Endothelial cell of umbilical vein (primary cell): ENCODE results near the gene CCDC85A. TPM values are rescaled to one million over a fixed set of nuclear protein-coding genes. Genes with fewer than 3 reads are reported as not detected.
A peak's percentile ranks its signal among the peaks of the same experiment; 100 is the strongest.

Experiments
- BruUV-seq: library from RNA; stranded (reverse); fragments of 400-500 nt; replicated peaks from 2 replicates; lab custom pipeline; 2021; lab: Mats Ljungman, UMichigan
- CTCF ChIA-PET: fragments of 300-600, 350-600 bp; sonication (Branson Sonifier 250); formaldehyde crosslinking; loops from one replicate; lab custom pipeline; 2021; ENCODE audit warnings: antibody characterized with exemption, inconsistent platforms; lab: Charles Lee
- POLR2A ChIA-PET: fragments of 300-600, 350-600 bp; sonication (Branson Sonifier 250); formaldehyde crosslinking; loops from one replicate; lab custom pipeline; 2021; ENCODE audit warnings: antibody characterized with exemption, inconsistent platforms; lab: Charles Lee
- DNase-seq: peaks from one replicate; pipeline ENCODE4 v3.0.0-alpha.2; 2011; ENCODE audit warnings: low read depth, low spot score
- FAIRE-seq: peaks from 2 replicates; lab custom pipeline; 2011; peaks lifted over from hg19 to GRCh38; lab: Jason Lieb, UNC
- H2AFZ ChIP-seq: 2 replicates; pipeline ENCODE4 v1.6.0; 2012; ENCODE audit warnings: low read depth, low read length, control low read depth, inconsistent platforms
- H3K27ac ChIP-seq: 2 replicates; pipeline ENCODE4 v1.5.1; 2011; ENCODE audit warnings: low read depth, mild to moderate bottlenecking, control low read depth, low read length, moderate library complexity; ENCODE audit not compliant: insufficient read depth
- H3K27me3 ChIP-seq, 2 experiments: 2 replicates each; pipeline versions ENCODE4 v1.6.0 to v1.6.1; 2011; ENCODE audit warnings: low read length in 2 of 2, mixed read lengths in 1 of 2; ENCODE audit not compliant: control insufficient read depth in 2 of 2, insufficient read depth in 2 of 2
- H3K36me3 ChIP-seq, 2 experiments: 2 replicates in 1 of 2; 3 replicates in 1 of 2; pipeline ENCODE4 v1.5.1; 2011; ENCODE audit warnings: low read length in 2 of 2, mild to moderate bottlenecking in 1 of 2, moderate library complexity in 1 of 2; ENCODE audit not compliant: control insufficient read depth in 2 of 2, insufficient read depth in 2 of 2; ENCODE audit errors: extremely low read depth in 1 of 2
- H3K4me1 ChIP-seq: 3 replicates; pipeline ENCODE4 v1.5.1; 2011; ENCODE audit warnings: mild to moderate bottlenecking, low read length; ENCODE audit not compliant: control insufficient read depth, insufficient read depth; ENCODE audit errors: extremely low read depth
- H3K4me2 ChIP-seq: 2 replicates; pipeline ENCODE4 v1.6.1; 2011; ENCODE audit warnings: low read length, control low read depth, mixed read lengths; ENCODE audit not compliant: insufficient read depth
- H3K4me3 ChIP-seq, 3 experiments: fragments of 200-600 bp in 1 of 3; sonication (generic), shearing (Covaris generic) in 1 of 3; replicated peaks in 1 of 3; 2 replicates each; pipeline ENCODE4 v1.5.1; 2011 to 2016; ENCODE audit warnings: control low read depth in 3 of 3, low read length in 3 of 3, mild to moderate bottlenecking in 2 of 3, inconsistent platforms in 1 of 3, low read depth in 1 of 3, moderate library complexity in 1 of 3; ENCODE audit not compliant: insufficient read depth in 1 of 3
- H3K79me2 ChIP-seq: 2 replicates; pipeline ENCODE4 v1.6.0; 2012; ENCODE audit warnings: low read length, inconsistent platforms; ENCODE audit not compliant: control insufficient read depth, insufficient read depth
- H3K9ac ChIP-seq: replicated peaks from 2 replicates; pipeline ENCODE3; 2011; ENCODE audit warnings: low read length, control low read depth; ENCODE audit not compliant: insufficient read depth; ENCODE audit errors: extremely low read depth
- H3K9me1 ChIP-seq: replicated peaks from 3 replicates; pipeline ENCODE4 v1.6.0; 2011; ENCODE audit warnings: mild to moderate bottlenecking, low read length; ENCODE audit not compliant: control insufficient read depth, insufficient read depth; ENCODE audit errors: extremely low read depth
- H3K9me3 ChIP-seq: replicated peaks from 2 replicates; pipeline ENCODE4 v1.5.1; 2012; ENCODE audit warnings: low read length, inconsistent platforms; ENCODE audit not compliant: control insufficient read depth, insufficient read depth
- H4K20me1 ChIP-seq: replicated peaks from 2 replicates; pipeline ENCODE3; 2011; ENCODE audit warnings: mild to moderate bottlenecking, low read length; ENCODE audit not compliant: control insufficient read depth, insufficient read depth; ENCODE audit errors: extremely low read depth
- EZH2 ChIP-seq: IDR thresholded peaks from 2 replicates; pipeline ENCODE4 v1.6.1; 2012; ENCODE audit warnings: borderline replicate concordance, low read depth, mild to moderate bottlenecking, moderate library complexity, low read length, inconsistent platforms; ENCODE audit not compliant: severe bottlenecking
- FOS ChIP-seq: IDR thresholded peaks from 2 replicates; pipeline ENCODE4 v1.6.1; 2011; ENCODE audit warnings: mild to moderate bottlenecking, low read length, moderate library complexity, borderline replicate concordance; ENCODE audit not compliant: insufficient read depth
- GATA2 ChIP-seq: IDR thresholded peaks from 2 replicates; pipeline ENCODE4 v1.7.0; 2011; ENCODE audit warnings: low read depth, mild to moderate bottlenecking, moderate library complexity, mixed read lengths, low read length; ENCODE audit not compliant: insufficient read length, insufficient read depth
- JUN ChIP-seq: IDR thresholded peaks from 2 replicates; pipeline ENCODE4 v1.6.1; 2011; ENCODE audit warnings: borderline replicate concordance, low read depth; ENCODE audit not compliant: insufficient read length, insufficient read depth
- MYC ChIP-seq: IDR thresholded peaks from one replicate; pipeline ENCODE4 v1.6.1; 2011; ENCODE audit warnings: mild to moderate bottlenecking, low read depth, low read length
- POLR2A ChIP-seq: IDR thresholded peaks from 2 replicates; pipeline ENCODE4 v1.6.1; 2012; ENCODE audit warnings: low read depth, mild to moderate bottlenecking, control low read depth, low read length
- POLR2AphosphoS5 ChIP-seq: IDR thresholded peaks from 2 replicates; pipeline ENCODE4 v1.6.1; 2012; ENCODE audit warnings: low read depth, mild to moderate bottlenecking, control low read depth, low read length, moderate library complexity; ENCODE audit not compliant: insufficient read depth
- dilution Hi-C: fragments of 300-500 bp; cut with MboI; formaldehyde crosslinking; loops from one replicate; pipeline ENCODE4 v1.15.0; 2019; ENCODE audit warnings: low sequenced_read_pairs; ENCODE audit not compliant: extremely low pct_ligation_motif_present
- intact Hi-C: fragments of 100-400 bp; cut with micrococcal nuclease; formaldehyde crosslinking; loops from one replicate; pipeline ENCODE4 v1.10.0; 2022
- polyA plus RNA-seq, 4 experiments: library from polyadenylated mRNA; depleted of rRNA in 3 of 4; stranded (reverse) in 3 of 4; unstranded in 1 of 4; fragments of >200 nt; gene quantifications; 2 replicates each; pipeline versions ENCODE4 v1.2.1 to v1.2.3, GENCODE V29; 2011 to 2012; ENCODE audit warnings: missing spikeins in 1 of 4
- total RNA-seq: library from RNA; stranded (reverse); gene quantifications from 2 replicates; pipeline ENCODE4 v1.2.3, GENCODE V29; 2021
- TF ChIP-seq, protein P1 (sequence below): IDR thresholded peaks from 2 replicates; pipeline ENCODE4 v1.6.1; 2011; ENCODE audit not compliant: insufficient read depth, insufficient read length
- TF ChIP-seq, protein P2 (sequence below), 2 donors: IDR thresholded peaks; 1 replicate in 1 of 2; 2 replicates in 1 of 2; pipeline ENCODE4 v1.5.1; 2011; ENCODE audit warnings: low read length in 2 of 2, mild to moderate bottlenecking in 2 of 2, moderate library complexity in 2 of 2, control low read depth in 1 of 2, inconsistent platforms in 1 of 2, low read depth in 1 of 2; ENCODE audit not compliant: insufficient read depth in 1 of 2; ENCODE audit errors: extremely low read depth in 1 of 2

The CCDC85A gene
- total and polyA plus RNA-seq, 2 donors (not counting 3 experiments of a cell fraction or from before 2014, with no cell fraction given), result 5.1 to 10.4 TPM

DNA sequence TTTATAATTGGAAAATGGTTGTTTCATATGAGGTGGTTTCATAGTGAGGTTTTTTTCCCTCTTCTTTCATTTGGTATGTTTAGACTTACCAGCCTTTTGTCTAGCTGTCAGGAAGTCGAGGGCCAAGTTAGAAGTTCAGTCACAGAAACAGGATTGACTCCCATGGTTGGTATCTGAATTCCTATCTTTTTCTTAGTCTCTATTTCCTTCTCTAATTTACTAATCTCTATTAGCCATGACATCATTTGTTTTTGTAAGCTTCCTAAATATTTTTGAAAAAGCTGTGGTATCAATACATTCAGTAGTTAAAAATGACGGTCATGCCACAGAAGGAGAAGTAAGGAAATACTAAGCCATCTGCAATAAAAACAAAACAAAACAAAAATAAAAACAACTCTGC is 206.9 kb downstream of the CCDC85A start:
- peak; percentile 56 for FAIRE-seq
- Histone ChIP-seq H3K4me1 (peaks cover 3% of the 10 kb centered on the region), H2AFZ (no peak overlapping the region), H3K9me1 (no peaks in the 10 kb centered on the region), H3K27ac (no peak overlapping the region), H3K4me3 (no peak overlapping the region), H3K9ac (no peak overlapping the region), H3K4me2 (peak overlapping the region; percentile 22), H3K27me3 (no peaks in the 10 kb centered on the region), H3K36me3 (no peaks in the 10 kb centered on the region), H3K79me2 (no peaks in the 10 kb centered on the region), H3K9me3 (no peaks in the 10 kb centered on the region), H4K20me1 (no peaks in the 10 kb centered on the region)
- BruUV-seq, result no TSS peak
- dilution Hi-C loops (no loop called here), intact Hi-C loops (loop anchor here (5.0 kb wide), 1 partner anchor 198 kb away; no protein-coding TSS in a partner anchor)
- TF ChIP-seq GATA2, result peak; percentile 26
- TF ChIP-seq, protein P1, sequence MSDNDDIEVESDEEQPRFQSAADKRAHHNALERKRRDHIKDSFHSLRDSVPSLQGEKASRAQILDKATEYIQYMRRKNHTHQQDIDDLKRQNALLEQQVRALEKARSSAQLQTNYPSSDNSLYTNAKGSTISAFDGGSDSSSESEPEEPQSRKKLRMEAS, result no peak
- DNase-seq, result peak; percentile 35
- ChIA-PET POLR2A (no interaction called here), CTCF (interaction anchor here (1.0 kb wide), 1 partner anchor 58 kb away, joined by 3 read pairs; no protein-coding TSS in a partner anchor)

DNA sequence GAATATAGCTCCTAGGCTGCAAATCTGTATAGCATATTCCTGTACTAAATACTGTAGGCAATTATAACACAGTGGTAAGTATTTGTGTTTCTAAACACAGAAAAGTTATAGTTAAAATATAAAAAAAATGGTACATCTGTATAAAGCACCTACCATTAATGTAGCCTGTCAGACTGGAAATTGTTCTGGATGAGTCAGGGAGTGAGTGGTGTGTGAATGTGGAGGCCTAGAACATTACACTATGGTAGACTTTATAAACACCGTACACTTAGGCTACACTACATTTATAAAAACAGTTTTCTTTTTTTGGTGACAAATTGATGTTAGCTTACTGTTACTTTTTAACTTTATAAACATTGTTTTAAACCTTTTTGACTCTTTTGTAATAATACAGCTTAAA is 226.3 kb downstream of the CCDC85A start:
- Histone ChIP-seq H3K9ac (no peak overlapping the region), H3K4me3 (no peak overlapping the region), H2AFZ (no peak overlapping the region), H3K36me3 (no peaks in the 10 kb centered on the region), H3K27me3 (no peaks in the 10 kb centered on the region), H3K4me1 (no peaks in the 10 kb centered on the region), H4K20me1 (no peaks in the 10 kb centered on the region), H3K9me3 (no peaks in the 10 kb centered on the region), H3K4me2 (no peak overlapping the region), H3K9me1 (no peaks in the 10 kb centered on the region), H3K27ac (no peak overlapping the region), H3K79me2 (no peaks in the 10 kb centered on the region)
- no TSS peak for BruUV-seq
- FAIRE-seq, result no peak
- TF ChIP-seq FOS (no peak), GATA2 (no peak), JUN (no peak), POLR2A (no peak), POLR2AphosphoS5 (no peak), MYC (no peak), EZH2 (no peak)
- TF ChIP-seq, protein P1, result no peak
- TF ChIP-seq, protein P2, sequence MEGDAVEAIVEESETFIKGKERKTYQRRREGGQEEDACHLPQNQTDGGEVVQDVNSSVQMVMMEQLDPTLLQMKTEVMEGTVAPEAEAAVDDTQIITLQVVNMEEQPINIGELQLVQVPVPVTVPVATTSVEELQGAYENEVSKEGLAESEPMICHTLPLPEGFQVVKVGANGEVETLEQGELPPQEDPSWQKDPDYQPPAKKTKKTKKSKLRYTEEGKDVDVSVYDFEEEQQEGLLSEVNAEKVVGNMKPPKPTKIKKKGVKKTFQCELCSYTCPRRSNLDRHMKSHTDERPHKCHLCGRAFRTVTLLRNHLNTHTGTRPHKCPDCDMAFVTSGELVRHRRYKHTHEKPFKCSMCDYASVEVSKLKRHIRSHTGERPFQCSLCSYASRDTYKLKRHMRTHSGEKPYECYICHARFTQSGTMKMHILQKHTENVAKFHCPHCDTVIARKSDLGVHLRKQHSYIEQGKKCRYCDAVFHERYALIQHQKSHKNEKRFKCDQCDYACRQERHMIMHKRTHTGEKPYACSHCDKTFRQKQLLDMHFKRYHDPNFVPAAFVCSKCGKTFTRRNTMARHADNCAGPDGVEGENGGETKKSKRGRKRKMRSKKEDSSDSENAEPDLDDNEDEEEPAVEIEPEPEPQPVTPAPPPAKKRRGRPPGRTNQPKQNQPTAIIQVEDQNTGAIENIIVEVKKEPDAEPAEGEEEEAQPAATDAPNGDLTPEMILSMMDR (IDR thresholded peaks at IDR 0.05; ENCODE audit: extremely low read depth in 1 of 2, insufficient read depth in 1 of 2, low read depth in 1 of 2, low read length in 2 of 2), result no peak
- intact Hi-C loops (no loop called here), dilution Hi-C loops (no loop called here)
- ChIA-PET CTCF (interaction anchor here (1.4 kb wide), 1 partner anchor 16 kb away, joined by 4 read pairs; no protein-coding TSS in a partner anchor), POLR2A (no interaction called here)
- no peak for DNase-seq
